Suprapubic skin (tissue), 4 donors: ENCODE measurements around the gene DSN1.

Experiments
- POLR2A ChIP-seq, 2 donors: fragments of 450-650 bp; IDR thresholded peaks; one replicate each; pipeline ENCODE4 v1.6.1; 2017; ENCODE audit warnings: antibody characterized with exemption in 2 of 2, mild to moderate bottlenecking in 2 of 2, moderate library complexity in 2 of 2
- POLR2AphosphoS5 ChIP-seq, 3 donors: sonication (generic); formaldehyde crosslinking; IDR thresholded peaks; one replicate each; pipeline ENCODE4 v1.6.1; 2017; ENCODE audit warnings: antibody characterized with exemption in 3 of 3
- TF ChIP-seq, protein P1 (sequence below), 2 donors: fragments of 200-600 bp in 1 of 2; fragments of 450-650 bp in 1 of 2; sonication (generic) in 1 of 2; IDR thresholded peaks; one replicate each; pipeline ENCODE4 v1.5.1; 2016 to 2019; ENCODE audit warnings: antibody characterized with exemption in 2 of 2, mild to moderate bottlenecking in 1 of 2, moderate library complexity in 1 of 2

DNA sequence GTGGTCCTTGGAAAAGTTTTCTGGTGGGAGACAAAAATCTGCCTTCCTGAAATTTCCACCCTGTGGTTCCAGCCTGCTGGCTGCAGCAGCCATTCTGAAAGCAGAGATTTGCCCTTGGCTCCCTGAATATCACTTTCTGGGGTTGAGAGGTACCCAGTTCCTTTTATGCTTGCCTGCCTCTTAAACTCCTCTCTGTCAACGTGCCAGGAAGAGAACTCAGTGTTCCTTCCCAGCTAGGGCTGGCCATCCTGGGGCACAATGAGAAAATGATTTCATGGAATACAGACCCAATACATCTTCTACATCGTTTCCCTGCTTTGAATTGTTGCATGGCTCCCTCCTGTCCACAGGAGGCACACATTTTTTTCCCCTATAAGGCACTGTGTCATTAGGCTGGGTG is 1.6 kb upstream of the DSN1 start:
- TF ChIP-seq, protein P1, sequence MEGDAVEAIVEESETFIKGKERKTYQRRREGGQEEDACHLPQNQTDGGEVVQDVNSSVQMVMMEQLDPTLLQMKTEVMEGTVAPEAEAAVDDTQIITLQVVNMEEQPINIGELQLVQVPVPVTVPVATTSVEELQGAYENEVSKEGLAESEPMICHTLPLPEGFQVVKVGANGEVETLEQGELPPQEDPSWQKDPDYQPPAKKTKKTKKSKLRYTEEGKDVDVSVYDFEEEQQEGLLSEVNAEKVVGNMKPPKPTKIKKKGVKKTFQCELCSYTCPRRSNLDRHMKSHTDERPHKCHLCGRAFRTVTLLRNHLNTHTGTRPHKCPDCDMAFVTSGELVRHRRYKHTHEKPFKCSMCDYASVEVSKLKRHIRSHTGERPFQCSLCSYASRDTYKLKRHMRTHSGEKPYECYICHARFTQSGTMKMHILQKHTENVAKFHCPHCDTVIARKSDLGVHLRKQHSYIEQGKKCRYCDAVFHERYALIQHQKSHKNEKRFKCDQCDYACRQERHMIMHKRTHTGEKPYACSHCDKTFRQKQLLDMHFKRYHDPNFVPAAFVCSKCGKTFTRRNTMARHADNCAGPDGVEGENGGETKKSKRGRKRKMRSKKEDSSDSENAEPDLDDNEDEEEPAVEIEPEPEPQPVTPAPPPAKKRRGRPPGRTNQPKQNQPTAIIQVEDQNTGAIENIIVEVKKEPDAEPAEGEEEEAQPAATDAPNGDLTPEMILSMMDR (IDR thresholded peaks at IDR 0.05): no peak
- TF ChIP-seq POLR2A (IDR thresholded peaks at IDR 0.05) (no peak), POLR2AphosphoS5 (IDR thresholded peaks at IDR 0.05) (no peak)
